ENCODE data around the gene ALPG. TPM values are rescaled to one million over a fixed set of nuclear protein-coding genes. Genes with fewer than 3 reads are reported as not detected.

ALPG gene
- total RNA-seq, 2 donors from 2014 or later: not detected

- no peak for TF ChIP-seq CTCF (IDR thresholded peaks at IDR 0.05)
- Histone ChIP-seq H3K9me3 (no peaks in the 10 kb centered on the region), H3K27me3 (replicated peaks; ENCODE audit: insufficient read depth) (no peaks in the 10 kb centered on the region), H3K27ac (no peak within 1 kb of the TSS), H3K4me3 (no peak within 1 kb of the TSS), H3K36me3 (no peaks in the 10 kb centered on the region), H3K4me1 (ENCODE audit: control insufficient read depth in 1 of 2, low read depth in 2 of 2) (no peaks in the 10 kb centered on the region)
- DNase-seq (ENCODE audit: low spot score) (no peak), ATAC-seq (ENCODE audit: insufficient number of reproducible peaks, low FRiP score, low read depth) (no peak)
Measured at GRCh38 chr2:232455426-232456255, 49.0 kb downstream of the ALPG start, which contains the start of gene ALPI. Gene ALPI (plus strand): TSS chr2:232456153. CDS start chr2:232456200, 47 bp downstream.

- no peak for ATAC-seq (ENCODE audit: insufficient number of reproducible peaks, low FRiP score, low read depth)
- TF ChIP-seq CTCF (IDR thresholded peaks at IDR 0.05): no peak
- Histone ChIP-seq H3K36me3 (no peaks in the 10 kb centered on the region), H3K9me3 (no peaks in the 10 kb centered on the region), H3K4me3 (no peak overlapping the region), H3K27me3 (replicated peaks; ENCODE audit: insufficient read depth) (no peaks in the 10 kb centered on the region), H3K27ac (no peak overlapping the region), H3K4me1 (ENCODE audit: control insufficient read depth in 1 of 2, low read depth in 2 of 2) (no peaks in the 10 kb centered on the region)
- DNase-seq (ENCODE audit: low spot score): no peak
Measured at GRCh38 chr2:232456296-232457120, 49.9 kb downstream of the ALPG start.

GRCh38 chr2:232457121-232458011, 50.7 kb downstream of the ALPG start:
- H3K27ac ChIP-seq: no peak overlapping the region
- ATAC-seq (ENCODE audit: insufficient number of reproducible peaks, low FRiP score, low read depth) (no peak), DNase-seq (ENCODE audit: low spot score) (no peak)
- TF ChIP-seq CTCF (IDR thresholded peaks at IDR 0.05): no peak
- no peaks in the 10 kb centered on the region for H3K4me1 ChIP-seq (ENCODE audit: control insufficient read depth in 1 of 2, low read depth in 2 of 2)
- no peaks in the 10 kb centered on the region for H3K27me3 ChIP-seq (replicated peaks; ENCODE audit: insufficient read depth)
- H3K4me3 ChIP-seq: no peak overlapping the region
- H3K36me3 ChIP-seq: no peaks in the 10 kb centered on the region
- H3K9me3 ChIP-seq: no peaks in the 10 kb centered on the region

- Histone ChIP-seq H3K27me3 (replicated peaks; ENCODE audit: insufficient read depth) (no peaks in the 10 kb centered on the region), H3K4me3 (no peak overlapping the region), H3K36me3 (no peaks in the 10 kb centered on the region), H3K4me1 (ENCODE audit: control insufficient read depth in 1 of 2, low read depth in 2 of 2) (no peaks in the 10 kb centered on the region), H3K27ac (no peak overlapping the region), H3K9me3 (no peaks in the 10 kb centered on the region)
- ATAC-seq (ENCODE audit: insufficient number of reproducible peaks, low FRiP score, low read depth) (no peak), DNase-seq (ENCODE audit: low spot score) (no peak)
- no peak for TF ChIP-seq CTCF (IDR thresholded peaks at IDR 0.05)
Measured at GRCh38 chr2:232458051-232458660, 51.5 kb downstream of the ALPG start.
